Fibroblast of skin of back (primary cell): ENCODE results near the gene MAPK8.
A peak's percentile ranks its signal among the peaks of the same experiment; 100 is the strongest.

Experiments
- DNase-seq: peaks from one replicate; pipeline ENCODE4 v3.0.0-alpha.2; 2013

The MAPK8 gene

GRCh38 chr10:48450741-48451466, 144.4 kb downstream of the MAPK8 start:
- no peak for DNase-seq

- no peak for DNase-seq
Measured at GRCh38 chr10:48451969-48452878, 145.7 kb downstream of the MAPK8 start.

GRCh38 chr10:48452879-48453412, 146.5 kb downstream of the MAPK8 start:
- DNase-seq, result no peak

- DNase-seq, result no peak
Measured at GRCh38 chr10:48453451-48454301, 147.2 kb downstream of the MAPK8 start.

GRCh38 chr10:48454302-48455054, 148.0 kb downstream of the MAPK8 start:
- DNase-seq, result no peak

GRCh38 chr10:48455055-48455391, 148.5 kb downstream of the MAPK8 start:
- DNase-seq, result no peak

GRCh38 chr10:48455392-48456151, 149.1 kb downstream of the MAPK8 start:
- DNase-seq, result no peak

- peak; percentile 25 for DNase-seq
Measured at GRCh38 chr10:48456361-48456804, 149.9 kb downstream of the MAPK8 start.

GRCh38 chr10:48456808-48457761, 150.6 kb downstream of the MAPK8 start:
- no peak for DNase-seq

- DNase-seq, result no peak
Measured at GRCh38 chr10:48457949-48458661, 151.6 kb downstream of the MAPK8 start.

GRCh38 chr10:48458662-48459048, 152.2 kb downstream of the MAPK8 start:
- DNase-seq, result no peak

- DNase-seq, result no peak
Measured at GRCh38 chr10:48459270-48460150, 153.0 kb downstream of the MAPK8 start.

- no peak for DNase-seq
Measured at GRCh38 chr10:48460182-48460581, 153.7 kb downstream of the MAPK8 start.

GRCh38 chr10:48461623-48462481, 155.4 kb downstream of the MAPK8 start:
- DNase-seq, result no peak

GRCh38 chr10:48462482-48463020, 156.1 kb downstream of the MAPK8 start:
- DNase-seq, result no peak

GRCh38 chr10:48463318-48464003, 157.0 kb downstream of the MAPK8 start:
- DNase-seq, result peak; percentile 66
